ENCODE data around the gene DNAJC5.

GRCh38 chr20:63958964-63959698 is 64.2 kb downstream of the DNAJC5 start:
- TF ChIP-seq CTCF (IDR thresholded peaks at IDR 0.05): no peak
- TF ChIP-seq POLR2AphosphoS5 (IDR thresholded peaks at IDR 0.05; ENCODE audit: low read depth, low read length): no peak
- no peak for TF ChIP-seq SIN3A (IDR thresholded peaks at IDR 0.05; ENCODE audit: borderline replicate concordance, insufficient read depth, low read depth, low read length)
- no peak for TF ChIP-seq REST (IDR thresholded peaks at IDR 0.05; ENCODE audit: insufficient read depth in 1 of 2, low read depth in 2 of 2, low read length in 1 of 2)

Measured in Panc1 (cell line).